Measurements from ENCODE around the gene MTPN.

- no peak for TF ChIP-seq HDGF (IDR thresholded peaks at IDR 0.05; ENCODE audit: borderline replicate concordance)
- TF ChIP-seq SP1 (IDR thresholded peaks at IDR 0.05): no peak
- no peak for TF ChIP-seq ELF4 (IDR thresholded peaks at IDR 0.05)
- TF ChIP-seq, protein P1, sequence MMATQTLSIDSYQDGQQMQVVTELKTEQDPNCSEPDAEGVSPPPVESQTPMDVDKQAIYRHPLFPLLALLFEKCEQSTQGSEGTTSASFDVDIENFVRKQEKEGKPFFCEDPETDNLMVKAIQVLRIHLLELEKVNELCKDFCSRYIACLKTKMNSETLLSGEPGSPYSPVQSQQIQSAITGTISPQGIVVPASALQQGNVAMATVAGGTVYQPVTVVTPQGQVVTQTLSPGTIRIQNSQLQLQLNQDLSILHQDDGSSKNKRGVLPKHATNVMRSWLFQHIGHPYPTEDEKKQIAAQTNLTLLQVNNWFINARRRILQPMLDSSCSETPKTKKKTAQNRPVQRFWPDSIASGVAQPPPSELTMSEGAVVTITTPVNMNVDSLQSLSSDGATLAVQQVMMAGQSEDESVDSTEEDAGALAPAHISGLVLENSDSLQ (IDR thresholded peaks at IDR 0.05): no peak
Measured at GRCh38 chr7:135918134-135918533, 59.0 kb downstream of the MTPN start.
